Right hindlimb (tissue), 1 donor: ENCODE measurements around the gene HHIPL1.

Experiments
- DNase-seq: peaks from one replicate; pipeline ENCODE4 v3.0.0-alpha.2; 2018

Gene HHIPL1

GRCh38 chr14:99691111-99691885 is 46.4 kb downstream of the HHIPL1 start:
- DNase-seq, result no peak

- no peak for DNase-seq
These were observed 49.0 kb downstream of the HHIPL1 start for GRCh38 chr14:99693918-99694317.

- DNase-seq, result no peak
These were observed 52.0 kb downstream of the HHIPL1 start for GRCh38 chr14:99696929-99697328.

GRCh38 chr14:99698236-99698635 is 53.3 kb downstream of the HHIPL1 start:
- no peak for DNase-seq

- DNase-seq, result no peak
These were observed 53.7 kb downstream of the HHIPL1 start for GRCh38 chr14:99698642-99699041.

- no peak for DNase-seq
These were observed 54.3 kb downstream of the HHIPL1 start for GRCh38 chr14:99699085-99699760.

GRCh38 chr14:99699861-99700260 is 54.9 kb downstream of the HHIPL1 start:
- no peak for DNase-seq

- no peak for DNase-seq
These were observed 55.5 kb downstream of the HHIPL1 start for GRCh38 chr14:99700379-99700778.

- DNase-seq, result no peak
These were observed 56.3 kb downstream of the HHIPL1 start for GRCh38 chr14:99701260-99701659.

- DNase-seq, result no peak
These were observed 57.2 kb downstream of the HHIPL1 start for GRCh38 chr14:99702115-99702514.

- no peak for DNase-seq
These were observed 58.5 kb downstream of the HHIPL1 start for GRCh38 chr14:99703381-99703780.

GRCh38 chr14:99704037-99704436 is 59.1 kb downstream of the HHIPL1 start:
- DNase-seq, result no peak

GRCh38 chr14:99706107-99706900 is 61.4 kb downstream of the HHIPL1 start:
- DNase-seq, result no peak

- DNase-seq, result no peak
These were observed 62.5 kb downstream of the HHIPL1 start for GRCh38 chr14:99707420-99707819.

GRCh38 chr14:99707921-99708320 is 63.0 kb downstream of the HHIPL1 start:
- DNase-seq, result no peak

GRCh38 chr14:99708449-99708848 is 63.5 kb downstream of the HHIPL1 start:
- no peak for DNase-seq

- DNase-seq, result no peak
These were observed 69.0 kb downstream of the HHIPL1 start for GRCh38 chr14:99713972-99714371.

- no peak for DNase-seq
These were observed 70.5 kb downstream of the HHIPL1 start for GRCh38 chr14:99715266-99716000.

- DNase-seq, result no peak
These were observed 71.3 kb downstream of the HHIPL1 start for GRCh38 chr14:99716091-99716849.

- no peak for DNase-seq
These were observed 72.1 kb downstream of the HHIPL1 start for GRCh38 chr14:99716850-99717681.

GRCh38 chr14:99717682-99718013 is 72.7 kb downstream of the HHIPL1 start:
- no peak for DNase-seq
